SU-DHL-6 (cell line): ENCODE measurements around the gene PIGN.

Source experiments
- H2AFZ ChIP-seq: fragments of 200-600 bp; sonication (generic); 2 replicates; pipeline ENCODE4 v1.6.1; 2014; ENCODE audit warnings: low read depth, mild to moderate bottlenecking, moderate library complexity, mixed read lengths, antibody characterized with exemption, low read length; ENCODE audit not compliant: severe bottlenecking
- H3F3A ChIP-seq: fragments of 200-600 bp; shearing (Covaris generic); 2 replicates; pipeline ENCODE4 v1.6.0; 2016; ENCODE audit warnings: antibody characterized with exemption, mild to moderate bottlenecking; ENCODE audit not compliant: insufficient read depth
- H3K27ac ChIP-seq: fragments of 200-600 bp; sonication (generic); 2 replicates; pipeline ENCODE4 v1.5.1; 2016; ENCODE audit warnings: low read depth, mild to moderate bottlenecking, low read length, moderate library complexity, mixed read lengths
- H3K27me3 ChIP-seq: fragments of 200-600 bp; sonication (generic), shearing (Covaris generic); 2 replicates; pipeline ENCODE4 v1.6.0; 2014; ENCODE audit warnings: mild to moderate bottlenecking, low read length
- H3K36me3 ChIP-seq: fragments of 200-600 bp; sonication (generic); 2 replicates; pipeline ENCODE4 v1.6.1; 2014; ENCODE audit warnings: mild to moderate bottlenecking, low read length, mixed read lengths
- H3K4me2 ChIP-seq: fragments of 300-600, 200-600 bp; shearing (Covaris generic), sonication (generic); 2 replicates; pipeline ENCODE4 v1.6.0; 2014; ENCODE audit warnings: low read length, low read depth, mild to moderate bottlenecking; ENCODE audit not compliant: poor library complexity, severe bottlenecking
- H3K4me3 ChIP-seq: fragments of 200-600 bp; sonication (generic); 2 replicates; pipeline ENCODE4 v1.5.1; 2014; ENCODE audit warnings: antibody characterized with exemption, low read length, mild to moderate bottlenecking, mixed read lengths; ENCODE audit not compliant: insufficient read depth, poor library complexity, severe bottlenecking
- H3K79me2 ChIP-seq: fragments of 200-600 bp; sonication (generic); 2 replicates; pipeline ENCODE4 v1.6.1; 2014; ENCODE audit warnings: mild to moderate bottlenecking, low read length, moderate library complexity; ENCODE audit not compliant: insufficient read depth
- H3K9ac ChIP-seq: fragments of 200-600 bp; sonication (generic); 2 replicates; pipeline ENCODE4 v1.7.0; 2014; ENCODE audit warnings: mild to moderate bottlenecking, low read length
- H3K9me2 ChIP-seq: fragments of 200-600 bp; sonication (generic); replicated peaks from 2 replicates; pipeline ENCODE4 v1.6.1; 2014; ENCODE audit warnings: low read length; ENCODE audit not compliant: insufficient read depth
- H3K9me3 ChIP-seq: fragments of 200-600 bp; sonication (generic); 2 replicates; pipeline ENCODE4 v1.6.1; 2014; ENCODE audit warnings: low read length, mixed read lengths; ENCODE audit not compliant: insufficient read depth
- H4K20me1 ChIP-seq: fragments of 200-600 bp; sonication (generic); 2 replicates; pipeline ENCODE4 v1.6.1; 2014; ENCODE audit warnings: low read depth, mild to moderate bottlenecking, antibody characterized with exemption, low read length, moderate library complexity, mixed read lengths
- EZH2phosphoT487 ChIP-seq: fragments of 200-600 bp; sonication (generic), shearing (Covaris generic); conservative IDR thresholded peaks from 2 replicates; pipeline ENCODE4 v1.6.1; 2018; ENCODE audit warnings: mild to moderate bottlenecking, antibody characterized with exemption, low read length, moderate library complexity, mixed read lengths
- TF ChIP-seq, protein P1 (sequence below): fragments of 200-600 bp; sonication (generic); IDR thresholded peaks from one replicate; pipeline ENCODE4 v1.5.1; 2017; ENCODE audit warnings: antibody characterized with exemption, mild to moderate bottlenecking, low read length, moderate library complexity; ENCODE audit not compliant: insufficient read depth, poor library complexity, severe bottlenecking

Gene PIGN

DNA sequence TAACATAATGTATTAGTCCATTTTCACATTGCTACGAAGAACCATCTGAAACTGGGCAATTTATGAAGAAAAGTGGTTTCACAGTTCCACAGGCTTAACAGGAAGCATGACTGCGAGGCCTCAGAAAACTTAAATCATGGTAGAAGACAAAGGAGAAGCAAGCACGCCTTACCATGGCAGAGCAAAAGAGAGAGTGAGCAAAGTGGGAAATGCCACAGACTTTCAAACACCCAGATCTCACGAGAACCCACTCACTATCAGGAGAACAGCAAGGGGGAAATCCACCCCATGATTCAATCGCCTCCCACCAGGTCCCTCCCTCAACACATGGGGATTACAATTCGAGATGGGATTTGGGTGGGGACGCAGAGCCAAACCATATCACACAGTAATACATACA, 22.5 kb downstream of the PIGN start:
- Histone ChIP-seq H3K79me2 (no peaks in the 10 kb centered on the region; the same call in 1 of the 2 replicates), H3K4me2 (no peak overlapping the region), H4K20me1 (no peaks in the 10 kb centered on the region), H3K4me3 (no peak overlapping the region), H3F3A (no peaks in the 10 kb centered on the region), H3K9me3 (no peaks in the 10 kb centered on the region), H3K36me3 (no peaks in the 10 kb centered on the region), H3K27ac (no peak overlapping the region), H3K9me2 (no peaks in the 10 kb centered on the region), H3K27me3 (no peaks in the 10 kb centered on the region), H2AFZ (no peak overlapping the region), H3K9ac (no peak overlapping the region)
- TF ChIP-seq EZH2phosphoT487: no peak
- TF ChIP-seq, protein P1, sequence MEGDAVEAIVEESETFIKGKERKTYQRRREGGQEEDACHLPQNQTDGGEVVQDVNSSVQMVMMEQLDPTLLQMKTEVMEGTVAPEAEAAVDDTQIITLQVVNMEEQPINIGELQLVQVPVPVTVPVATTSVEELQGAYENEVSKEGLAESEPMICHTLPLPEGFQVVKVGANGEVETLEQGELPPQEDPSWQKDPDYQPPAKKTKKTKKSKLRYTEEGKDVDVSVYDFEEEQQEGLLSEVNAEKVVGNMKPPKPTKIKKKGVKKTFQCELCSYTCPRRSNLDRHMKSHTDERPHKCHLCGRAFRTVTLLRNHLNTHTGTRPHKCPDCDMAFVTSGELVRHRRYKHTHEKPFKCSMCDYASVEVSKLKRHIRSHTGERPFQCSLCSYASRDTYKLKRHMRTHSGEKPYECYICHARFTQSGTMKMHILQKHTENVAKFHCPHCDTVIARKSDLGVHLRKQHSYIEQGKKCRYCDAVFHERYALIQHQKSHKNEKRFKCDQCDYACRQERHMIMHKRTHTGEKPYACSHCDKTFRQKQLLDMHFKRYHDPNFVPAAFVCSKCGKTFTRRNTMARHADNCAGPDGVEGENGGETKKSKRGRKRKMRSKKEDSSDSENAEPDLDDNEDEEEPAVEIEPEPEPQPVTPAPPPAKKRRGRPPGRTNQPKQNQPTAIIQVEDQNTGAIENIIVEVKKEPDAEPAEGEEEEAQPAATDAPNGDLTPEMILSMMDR: no peak

DNA sequence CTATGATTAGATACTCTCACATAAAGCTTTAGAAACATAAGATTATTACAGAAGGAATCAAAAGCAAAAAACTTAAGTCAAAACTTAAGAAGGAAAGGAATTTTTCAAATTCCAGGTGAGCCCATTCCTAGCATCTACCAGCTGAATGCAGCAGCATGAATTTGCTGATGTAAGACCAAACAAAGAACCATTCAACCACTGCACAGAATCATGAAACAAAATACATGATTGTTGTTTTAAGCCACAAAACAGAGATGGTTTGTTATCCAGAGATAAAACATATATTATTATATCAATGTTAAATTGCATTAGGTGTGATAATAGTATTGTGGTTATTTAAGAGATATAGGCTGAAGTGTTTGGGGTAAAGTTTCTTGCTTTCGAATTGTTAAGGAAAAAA, 29.0 kb downstream of the PIGN start:
- TF ChIP-seq, protein P1: no peak
- no peak for TF ChIP-seq EZH2phosphoT487
- H3K36me3 ChIP-seq: peaks cover 21% of the 10 kb centered on the region; the same call in 1 of the 2 replicates

DNA sequence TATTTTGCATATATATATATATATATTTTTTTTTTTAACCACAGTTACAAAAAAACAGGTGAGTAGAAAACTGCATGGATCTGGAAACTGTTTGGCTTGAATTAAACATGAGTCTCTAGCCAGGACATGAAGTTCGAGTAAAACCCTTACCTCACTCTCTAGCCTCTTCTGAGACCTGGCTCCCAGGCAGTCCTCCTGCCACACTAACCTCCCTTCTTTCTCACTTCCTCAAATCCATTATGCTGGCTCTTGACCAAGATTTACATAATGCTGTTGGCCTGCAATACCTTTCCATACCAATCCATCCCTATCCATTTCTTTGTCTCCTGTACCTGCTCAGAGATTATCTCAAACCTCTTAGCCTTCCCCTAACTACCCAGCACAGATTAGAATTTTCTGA, 34.0 kb downstream of the PIGN start:
- no peaks in the 10 kb centered on the region for H3K27me3 ChIP-seq
- H3K9me3 ChIP-seq: no peaks in the 10 kb centered on the region
- TF ChIP-seq, protein P1: no peak
- TF ChIP-seq EZH2phosphoT487: no peak
- H3K9me2 ChIP-seq: no peaks in the 10 kb centered on the region
- no peaks in the 10 kb centered on the region for H3K79me2 ChIP-seq
- peaks cover 23% of the 10 kb centered on the region; the same call in 1 of the 2 replicates for H3K36me3 ChIP-seq
- no peak overlapping the region for H3K4me3 ChIP-seq
- no peak overlapping the region for H3K4me2 ChIP-seq
- no peak overlapping the region for H3K27ac ChIP-seq
- no peaks in the 10 kb centered on the region for H4K20me1 ChIP-seq
- no peaks in the 10 kb centered on the region; the same call in 1 of the 2 replicates for H3F3A ChIP-seq
- H3K9ac ChIP-seq: no peak overlapping the region
- no peak overlapping the region for H2AFZ ChIP-seq

More for the DNA sequence above, 29.0 kb downstream of the PIGN start:
- no peaks in the 10 kb centered on the region for H3F3A ChIP-seq
- no peak overlapping the region for H3K9ac ChIP-seq
- no peak overlapping the region for H3K4me3 ChIP-seq
- no peak overlapping the region for H3K4me2 ChIP-seq
- H3K27ac ChIP-seq: no peak overlapping the region
- H3K27me3 ChIP-seq: no peaks in the 10 kb centered on the region
- no peaks in the 10 kb centered on the region for H3K9me3 ChIP-seq
- H4K20me1 ChIP-seq: no peaks in the 10 kb centered on the region
- H2AFZ ChIP-seq: no peak overlapping the region
- no peaks in the 10 kb centered on the region for H3K79me2 ChIP-seq
- H3K9me2 ChIP-seq: no peaks in the 10 kb centered on the region
